HL-60 (cell line): Measurements from ENCODE around the gene TPPP2.

ENCODE experiments used
- GABPA ChIP-seq: IDR thresholded peaks from 2 replicates; pipeline ENCODE4 v1.6.1; 2012; ENCODE audit warnings: low read depth
- POLR2AphosphoS5 ChIP-seq: IDR thresholded peaks from 2 replicates; pipeline ENCODE4 v1.6.1; 2012; ENCODE audit warnings: low read depth
- SPI1 ChIP-seq: IDR thresholded peaks from 2 replicates; pipeline ENCODE4 v1.6.1; 2012; ENCODE audit warnings: low read depth, mild to moderate bottlenecking, borderline replicate concordance
- TF ChIP-seq, protein P1 (sequence below): IDR thresholded peaks from one replicate; pipeline ENCODE4 v1.5.1; 2011; ENCODE audit warnings: low read length, control low read depth, inconsistent platforms; ENCODE audit not compliant: insufficient read depth
- TF ChIP-seq, protein P2 (sequence below): IDR thresholded peaks from 2 replicates; pipeline ENCODE4 v1.6.1; 2012; ENCODE audit warnings: low read depth; ENCODE audit not compliant: insufficient replicate concordance

- TF ChIP-seq, protein P1, sequence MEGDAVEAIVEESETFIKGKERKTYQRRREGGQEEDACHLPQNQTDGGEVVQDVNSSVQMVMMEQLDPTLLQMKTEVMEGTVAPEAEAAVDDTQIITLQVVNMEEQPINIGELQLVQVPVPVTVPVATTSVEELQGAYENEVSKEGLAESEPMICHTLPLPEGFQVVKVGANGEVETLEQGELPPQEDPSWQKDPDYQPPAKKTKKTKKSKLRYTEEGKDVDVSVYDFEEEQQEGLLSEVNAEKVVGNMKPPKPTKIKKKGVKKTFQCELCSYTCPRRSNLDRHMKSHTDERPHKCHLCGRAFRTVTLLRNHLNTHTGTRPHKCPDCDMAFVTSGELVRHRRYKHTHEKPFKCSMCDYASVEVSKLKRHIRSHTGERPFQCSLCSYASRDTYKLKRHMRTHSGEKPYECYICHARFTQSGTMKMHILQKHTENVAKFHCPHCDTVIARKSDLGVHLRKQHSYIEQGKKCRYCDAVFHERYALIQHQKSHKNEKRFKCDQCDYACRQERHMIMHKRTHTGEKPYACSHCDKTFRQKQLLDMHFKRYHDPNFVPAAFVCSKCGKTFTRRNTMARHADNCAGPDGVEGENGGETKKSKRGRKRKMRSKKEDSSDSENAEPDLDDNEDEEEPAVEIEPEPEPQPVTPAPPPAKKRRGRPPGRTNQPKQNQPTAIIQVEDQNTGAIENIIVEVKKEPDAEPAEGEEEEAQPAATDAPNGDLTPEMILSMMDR = no peak
- TF ChIP-seq, protein P2, sequence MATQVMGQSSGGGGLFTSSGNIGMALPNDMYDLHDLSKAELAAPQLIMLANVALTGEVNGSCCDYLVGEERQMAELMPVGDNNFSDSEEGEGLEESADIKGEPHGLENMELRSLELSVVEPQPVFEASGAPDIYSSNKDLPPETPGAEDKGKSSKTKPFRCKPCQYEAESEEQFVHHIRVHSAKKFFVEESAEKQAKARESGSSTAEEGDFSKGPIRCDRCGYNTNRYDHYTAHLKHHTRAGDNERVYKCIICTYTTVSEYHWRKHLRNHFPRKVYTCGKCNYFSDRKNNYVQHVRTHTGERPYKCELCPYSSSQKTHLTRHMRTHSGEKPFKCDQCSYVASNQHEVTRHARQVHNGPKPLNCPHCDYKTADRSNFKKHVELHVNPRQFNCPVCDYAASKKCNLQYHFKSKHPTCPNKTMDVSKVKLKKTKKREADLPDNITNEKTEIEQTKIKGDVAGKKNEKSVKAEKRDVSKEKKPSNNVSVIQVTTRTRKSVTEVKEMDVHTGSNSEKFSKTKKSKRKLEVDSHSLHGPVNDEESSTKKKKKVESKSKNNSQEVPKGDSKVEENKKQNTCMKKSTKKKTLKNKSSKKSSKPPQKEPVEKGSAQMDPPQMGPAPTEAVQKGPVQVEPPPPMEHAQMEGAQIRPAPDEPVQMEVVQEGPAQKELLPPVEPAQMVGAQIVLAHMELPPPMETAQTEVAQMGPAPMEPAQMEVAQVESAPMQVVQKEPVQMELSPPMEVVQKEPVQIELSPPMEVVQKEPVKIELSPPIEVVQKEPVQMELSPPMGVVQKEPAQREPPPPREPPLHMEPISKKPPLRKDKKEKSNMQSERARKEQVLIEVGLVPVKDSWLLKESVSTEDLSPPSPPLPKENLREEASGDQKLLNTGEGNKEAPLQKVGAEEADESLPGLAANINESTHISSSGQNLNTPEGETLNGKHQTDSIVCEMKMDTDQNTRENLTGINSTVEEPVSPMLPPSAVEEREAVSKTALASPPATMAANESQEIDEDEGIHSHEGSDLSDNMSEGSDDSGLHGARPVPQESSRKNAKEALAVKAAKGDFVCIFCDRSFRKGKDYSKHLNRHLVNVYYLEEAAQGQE = no peak
- TF ChIP-seq POLR2AphosphoS5 = no peak
- no peak for TF ChIP-seq SPI1
- no peak for TF ChIP-seq GABPA
Observed at GRCh38 chr14:21061347-21061668, 31.3 kb downstream of the TPPP2 start.
